Esophagus squamous epithelium (tissue), 5 donors: ENCODE data around the gene EPHA1. TPM values are rescaled to one million over a fixed set of nuclear protein-coding genes. Genes with fewer than 3 reads are reported as not detected.

Source experiments
- DNase-seq: peaks from one replicate; lab custom pipeline; 2025; lab: John Stamatoyannopoulos, UW
- H3K27ac ChIP-seq, 4 donors: fragments of 200-600 bp; sonication (generic); one replicate each; pipeline ENCODE4 v1.5.1; 2016 to 2019; ENCODE audit warnings: mild to moderate bottlenecking in 1 of 4
- H3K27me3 ChIP-seq, 4 donors: fragments of 200-600 bp; sonication (generic); 1 replicate in 3 of 4; 2 replicates in 1 of 4; pipeline versions ENCODE4 v1.5.1 to v1.6.0; 2017 to 2021; ENCODE audit warnings: antibody characterized with exemption in 1 of 4
- H3K36me3 ChIP-seq, 3 donors: fragments of 200-600 bp; sonication (generic); one replicate each; pipeline ENCODE4 v1.5.1; 2016 to 2019
- H3K4me1 ChIP-seq, 3 donors: fragments of 200-600 bp; sonication (generic); one replicate each; pipeline ENCODE4 v1.5.1; 2017 to 2019
- H3K4me3 ChIP-seq, 4 donors: fragments of 200-600 bp; sonication (generic); 1 replicate in 3 of 4; 2 replicates in 1 of 4; pipeline ENCODE4 v1.5.1; 2016 to 2019; ENCODE audit warnings: mild to moderate bottlenecking in 2 of 4, moderate library complexity in 1 of 4
- H3K9me3 ChIP-seq, 3 donors: fragments of 200-600 bp; sonication (generic); one replicate each; pipeline ENCODE4 v1.5.1; 2016 to 2019
- POLR2A ChIP-seq, 4 donors: fragments of 450-650 bp; IDR thresholded peaks; one replicate each; pipeline ENCODE4 v1.6.1; 2017; ENCODE audit warnings: antibody characterized with exemption in 4 of 4, mild to moderate bottlenecking in 4 of 4, moderate library complexity in 3 of 4
- WGBS, 2 donors: methylation state at CpG; one replicate each; pipeline ENCODE4 v1.1.5; 2018; 5-methylcytosine and 5-hydroxymethylcytosine counted together
- intact Hi-C: fragments of 100-400 bp; cut with DNase I; formaldehyde crosslinking; loops from one replicate; pipeline ENCODE4 v1.15.0; 2022
- total RNA-seq, 4 donors: library from RNA; depleted of rRNA; stranded (reverse); fragments of >200 nt; gene quantifications; one replicate each; pipeline ENCODE4 v1.1.0, GENCODE V29; 2016
- TF ChIP-seq, protein P1 (sequence below), 6 experiments: fragments of 450-650 bp in 4 of 6; fragments of 200-600 bp in 2 of 6; sonication (generic) in 2 of 6; IDR thresholded peaks; one replicate each; pipeline ENCODE4 v1.5.1; 2016 to 2019; ENCODE audit warnings: antibody characterized with exemption in 6 of 6, mild to moderate bottlenecking in 4 of 6, moderate library complexity in 4 of 6
- donor health status: DM: yes; HTN: yes; CAD: no.

EPHA1 gene
- total RNA-seq, 4 donors from 2014 or later, result 64.5 to 132 (median 77.4) TPM

DNA sequence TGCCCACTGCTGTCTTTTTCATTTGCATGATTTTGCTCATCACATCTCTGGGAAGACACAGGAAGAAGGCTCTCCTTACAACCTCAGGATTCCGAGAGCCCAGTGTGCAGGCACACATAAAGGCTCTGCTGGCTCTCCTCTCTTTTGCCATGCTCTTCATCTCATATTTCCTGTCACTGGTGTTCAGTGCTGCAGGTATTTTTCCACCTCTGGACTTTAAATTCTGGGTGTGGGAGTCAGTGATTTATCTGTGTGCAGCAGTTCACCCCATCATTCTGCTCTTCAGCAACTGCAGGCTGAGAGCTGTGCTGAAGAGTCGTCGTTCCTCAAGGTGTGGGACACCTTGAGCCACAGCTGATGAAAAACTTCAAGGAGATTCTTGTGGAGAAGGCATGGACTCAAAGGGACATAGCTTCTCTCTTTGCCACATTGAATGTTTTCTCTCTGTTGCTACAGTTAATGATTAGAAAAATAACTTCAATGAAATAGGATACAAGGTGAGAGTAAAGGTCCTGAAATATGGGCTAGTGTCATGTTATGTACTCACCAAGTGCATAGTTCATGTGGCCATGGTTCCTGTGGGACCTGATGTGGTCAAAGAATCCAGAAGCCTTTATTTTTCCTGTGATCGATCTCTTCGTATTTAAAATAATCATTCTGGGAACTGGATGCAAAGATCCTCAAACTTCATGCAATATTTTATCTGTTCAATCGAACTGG, 35.6 kb upstream of the EPHA1 start:
- H3K27ac ChIP-seq, result no peak overlapping the region
- peaks cover 0 to 8% (median 0%) of the 10 kb centered on the region in 4 donors for H3K27me3 ChIP-seq
- WGBS, 2 donors, result 83 to 92% methylated on average over 6 of the region's 6 CpGs
- no peaks in the 10 kb centered on the region for H3K9me3 ChIP-seq
- no peaks in the 10 kb centered on the region for H3K4me1 ChIP-seq
- no peak for DNase-seq
- intact Hi-C loops, result no loop called here
- no peaks in the 10 kb centered on the region for H3K36me3 ChIP-seq
- no peak overlapping the region for H3K4me3 ChIP-seq
- TF ChIP-seq, protein P1, sequence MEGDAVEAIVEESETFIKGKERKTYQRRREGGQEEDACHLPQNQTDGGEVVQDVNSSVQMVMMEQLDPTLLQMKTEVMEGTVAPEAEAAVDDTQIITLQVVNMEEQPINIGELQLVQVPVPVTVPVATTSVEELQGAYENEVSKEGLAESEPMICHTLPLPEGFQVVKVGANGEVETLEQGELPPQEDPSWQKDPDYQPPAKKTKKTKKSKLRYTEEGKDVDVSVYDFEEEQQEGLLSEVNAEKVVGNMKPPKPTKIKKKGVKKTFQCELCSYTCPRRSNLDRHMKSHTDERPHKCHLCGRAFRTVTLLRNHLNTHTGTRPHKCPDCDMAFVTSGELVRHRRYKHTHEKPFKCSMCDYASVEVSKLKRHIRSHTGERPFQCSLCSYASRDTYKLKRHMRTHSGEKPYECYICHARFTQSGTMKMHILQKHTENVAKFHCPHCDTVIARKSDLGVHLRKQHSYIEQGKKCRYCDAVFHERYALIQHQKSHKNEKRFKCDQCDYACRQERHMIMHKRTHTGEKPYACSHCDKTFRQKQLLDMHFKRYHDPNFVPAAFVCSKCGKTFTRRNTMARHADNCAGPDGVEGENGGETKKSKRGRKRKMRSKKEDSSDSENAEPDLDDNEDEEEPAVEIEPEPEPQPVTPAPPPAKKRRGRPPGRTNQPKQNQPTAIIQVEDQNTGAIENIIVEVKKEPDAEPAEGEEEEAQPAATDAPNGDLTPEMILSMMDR (IDR thresholded peaks at IDR 0.05), result no peak
- no peak for TF ChIP-seq POLR2A (IDR thresholded peaks at IDR 0.05)

GRCh38 chr7:143443153-143443552, 34.5 kb upstream of the EPHA1 start, which contains the start of gene TAS2R60:
TAS2R60 (plus strand) TSS chr7:143443453; CDS start chr7:143443453, 0 bp downstream.
- H3K36me3 ChIP-seq, result no peaks in the 10 kb centered on the region
- H3K4me1 ChIP-seq, result no peaks in the 10 kb centered on the region
- H3K9me3 ChIP-seq, result no peaks in the 10 kb centered on the region
- TF ChIP-seq, protein P1 (IDR thresholded peaks at IDR 0.05), result no peak
- no peak for TF ChIP-seq POLR2A (IDR thresholded peaks at IDR 0.05)
- WGBS, 2 donors, result 81 to 83% methylated on average over 2 to 4 of the region's 4 CpGs
- intact Hi-C loops, result no loop called here
- H3K27ac ChIP-seq, result no peak within 1 kb of the TSS
- no peak within 1 kb of the TSS for H3K4me3 ChIP-seq
- DNase-seq, result no peak
- H3K27me3 ChIP-seq, result peaks cover 0 to 8% (median 0%) of the 10 kb centered on the region in 4 donors

DNA sequence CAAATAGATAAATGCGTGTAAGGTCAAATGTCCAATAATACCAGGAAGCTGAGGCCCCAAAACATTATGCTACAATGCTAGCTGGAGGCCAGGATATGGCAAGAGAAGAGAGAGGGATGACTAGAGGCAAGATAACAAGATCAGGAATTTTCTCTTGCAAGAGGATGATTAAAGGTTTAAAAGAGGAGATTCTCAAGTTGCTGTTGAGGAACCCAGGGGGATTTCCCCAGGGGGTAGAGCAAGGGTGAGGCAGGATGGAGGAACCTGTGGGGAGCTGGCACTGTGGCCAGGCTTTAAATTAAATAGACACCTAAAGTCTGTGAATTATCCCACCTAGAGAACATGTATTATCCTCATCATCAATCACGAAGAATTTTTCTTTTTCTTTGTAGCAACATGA, 31.2 kb upstream of the EPHA1 start:
- WGBS, 2 donors, result 89 to 94% methylated on average over 2 of the region's 2 CpGs
- intact Hi-C loops, result no loop called here
- Histone ChIP-seq H3K4me1 (peaks cover 0 to 10% (median 8%) of the 10 kb centered on the region in 3 donors), H3K27ac (no peak overlapping the region), H3K27me3 (no peaks in the 10 kb centered on the region), H3K36me3 (no peaks in the 10 kb centered on the region), H3K4me3 (no peak overlapping the region), H3K9me3 (no peaks in the 10 kb centered on the region)
- no peak for TF ChIP-seq POLR2A (IDR thresholded peaks at IDR 0.05)
- TF ChIP-seq, protein P1 (IDR thresholded peaks at IDR 0.05), result no peak
- DNase-seq, result no peak

- Histone ChIP-seq H3K4me3 (no peak overlapping the region), H3K36me3 (no peaks in the 10 kb centered on the region), H3K27ac (no peak overlapping the region), H3K27me3 (no peaks in the 10 kb centered on the region), H3K4me1 (peaks cover 0 to 20% (median 8%) of the 10 kb centered on the region in 3 donors), H3K9me3 (no peaks in the 10 kb centered on the region)
- 38 to 48% methylated on average over 4 of the region's 4 CpGs for WGBS, 2 donors
- DNase-seq, result no peak
- intact Hi-C loops, result no loop called here
- TF ChIP-seq POLR2A (IDR thresholded peaks at IDR 0.05), result no peak
- TF ChIP-seq, protein P1 (IDR thresholded peaks at IDR 0.05), result no peak
These were observed 28.9 kb upstream of the EPHA1 start for GRCh38 chr7:143437578-143437977.

DNA sequence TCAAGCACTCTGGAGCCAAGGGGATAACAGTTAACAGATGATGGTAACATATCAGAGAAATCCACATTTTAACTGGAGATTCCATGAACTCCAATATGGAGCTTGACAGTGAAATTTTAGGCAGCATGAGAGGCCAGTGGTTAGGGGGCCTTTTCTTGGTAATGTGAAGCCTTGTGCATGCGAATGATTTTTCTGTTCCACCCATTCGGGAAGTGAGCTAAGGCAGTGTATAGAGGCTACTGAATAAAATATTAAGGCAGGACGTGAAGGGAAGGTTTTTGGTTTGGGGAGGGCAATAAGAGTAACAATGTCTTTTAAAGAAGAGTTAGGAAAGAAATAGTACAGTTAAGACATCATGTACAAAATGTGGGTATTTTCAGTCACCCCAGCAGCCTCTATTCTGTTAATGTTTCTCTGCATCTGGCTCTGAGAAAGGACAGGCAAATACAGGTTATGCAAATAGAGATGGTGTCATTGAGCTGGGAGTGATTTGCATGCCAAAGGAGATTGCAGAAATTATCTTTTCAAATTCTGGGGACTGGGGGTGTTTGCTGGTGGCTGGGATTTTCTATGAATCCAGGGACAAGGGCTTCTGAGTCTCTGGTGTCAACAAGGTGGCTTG, 27.8 kb upstream of the EPHA1 start:
- peaks cover 0 to 20% (median 8%) of the 10 kb centered on the region in 3 donors for H3K4me1 ChIP-seq
- TF ChIP-seq, protein P1 (IDR thresholded peaks at IDR 0.05), result no peak
- TF ChIP-seq POLR2A (IDR thresholded peaks at IDR 0.05), result no peak
- no peak for DNase-seq
- no peaks in the 10 kb centered on the region for H3K27me3 ChIP-seq
- H3K9me3 ChIP-seq, result no peaks in the 10 kb centered on the region
- H3K27ac ChIP-seq, result no peak overlapping the region
- H3K36me3 ChIP-seq, result no peaks in the 10 kb centered on the region
- no peak overlapping the region for H3K4me3 ChIP-seq
- 93 to 98% methylated on average over 3 of the region's 3 CpGs for WGBS, 2 donors
- intact Hi-C loops, result no loop called here
